ENCODE results near the gene SMIM5.

SMIM5 gene

GRCh38 chr17:75595920-75596313 is 37.3 kb upstream of the SMIM5 start:
- no peak for TF ChIP-seq CTCF (IDR thresholded peaks at IDR 0.05; ENCODE audit: extremely low read depth, missing control alignments)
- DNase-seq (ENCODE audit: low spot score): no peak

- no peak for TF ChIP-seq CTCF (IDR thresholded peaks at IDR 0.05; ENCODE audit: extremely low read depth, missing control alignments)
Measured at GRCh38 chr17:75596320-75597087, 36.7 kb upstream of the SMIM5 start.

GRCh38 chr17:75601057-75601987 is 31.9 kb upstream of the SMIM5 start:
- DNase-seq (ENCODE audit: low spot score): peak; percentile 83

More at GRCh38 chr17:75596320-75597087, 36.7 kb upstream of the SMIM5 start:
- DNase-seq (ENCODE audit: low spot score): no peak

GRCh38 chr17:75602644-75603043 is 30.6 kb upstream of the SMIM5 start:
- no peak for DNase-seq (ENCODE audit: low spot score)
- TF ChIP-seq CTCF (IDR thresholded peaks at IDR 0.05; ENCODE audit: extremely low read depth, missing control alignments): no peak

More at GRCh38 chr17:75601057-75601987, 31.9 kb upstream of the SMIM5 start:
- TF ChIP-seq CTCF (IDR thresholded peaks at IDR 0.05; ENCODE audit: extremely low read depth, missing control alignments): peak; percentile 71

- no peak for TF ChIP-seq CTCF (IDR thresholded peaks at IDR 0.05; ENCODE audit: extremely low read depth, missing control alignments)
- DNase-seq (ENCODE audit: low spot score): no peak
Measured at GRCh38 chr17:75603123-75603522, 30.1 kb upstream of the SMIM5 start.

GRCh38 chr17:75604034-75604695 is 29.1 kb upstream of the SMIM5 start:
- DNase-seq (ENCODE audit: low spot score): no peak
- TF ChIP-seq CTCF (IDR thresholded peaks at IDR 0.05; ENCODE audit: extremely low read depth, missing control alignments): no peak
